Keratinocyte (primary cell): ENCODE results near the gene MEGF8. TPM values are rescaled to one million over a fixed set of nuclear protein-coding genes. Genes with fewer than 3 reads are reported as not detected.

ENCODE experiments used
- DNase-seq: peaks from one replicate; pipeline ENCODE4 v3.0.0-alpha.2; 2011; ENCODE audit warnings: low read depth, missing footprints, low spot score
- FAIRE-seq: peaks from 2 replicates; lab custom pipeline; 2011; peaks lifted over from hg19 to GRCh38; lab: Jason Lieb, UNC
- H2AFZ ChIP-seq: 2 replicates; pipeline ENCODE4 v1.6.0; 2012; ENCODE audit warnings: low read length, control low read depth, inconsistent platforms; ENCODE audit not compliant: control insufficient read depth
- H3K27ac ChIP-seq: 2 replicates; pipeline ENCODE4 v1.5.1; 2011; ENCODE audit warnings: low read length; ENCODE audit not compliant: control insufficient read depth, insufficient read depth
- H3K27me3 ChIP-seq: 3 replicates; pipeline ENCODE4 v1.6.0; 2011; ENCODE audit warnings: low read length; ENCODE audit not compliant: control insufficient read depth, insufficient read depth; ENCODE audit errors: extremely low read depth
- H3K36me3 ChIP-seq, 2 experiments: 2 replicates in 1 of 2; 3 replicates in 1 of 2; pipeline ENCODE4 v1.5.1; 2011; ENCODE audit warnings: low read length in 2 of 2, mild to moderate bottlenecking in 1 of 2; ENCODE audit not compliant: control insufficient read depth in 2 of 2, insufficient read depth in 2 of 2; ENCODE audit errors: extremely low read depth in 1 of 2
- H3K4me1 ChIP-seq: 3 replicates; pipeline ENCODE4 v1.5.1; 2011; ENCODE audit warnings: low read length; ENCODE audit not compliant: control insufficient read depth, insufficient read depth; ENCODE audit errors: extremely low read depth
- H3K4me2 ChIP-seq: 3 replicates; pipeline ENCODE4 v1.6.0; 2011; ENCODE audit warnings: low read depth, low read length; ENCODE audit not compliant: control insufficient read depth, insufficient read depth; ENCODE audit errors: extremely low read depth
- H3K4me3 ChIP-seq, 3 experiments: fragments of 200-600 bp in 1 of 3; sonication (generic) in 1 of 3; 2 replicates in 2 of 3; 3 replicates in 1 of 3; pipeline ENCODE4 v1.5.1; 2011 to 2016; ENCODE audit warnings: low read length in 3 of 3, mild to moderate bottlenecking in 3 of 3, control low read depth in 2 of 3, inconsistent platforms in 1 of 3, low read depth in 1 of 3, mixed read lengths in 1 of 3, mixed run types in 1 of 3, moderate library complexity in 1 of 3; ENCODE audit not compliant: control insufficient read depth in 2 of 3, insufficient read depth in 2 of 3; ENCODE audit errors: extremely low read depth in 1 of 3
- H3K79me2 ChIP-seq: 2 replicates; pipeline ENCODE4 v1.6.0; 2012; ENCODE audit warnings: low read length; ENCODE audit not compliant: control insufficient read depth, insufficient read depth
- H3K9ac ChIP-seq: 3 replicates; pipeline ENCODE4 v1.6.0; 2011; ENCODE audit warnings: low read length; ENCODE audit not compliant: control insufficient read depth, insufficient read depth; ENCODE audit errors: extremely low read depth
- H3K9me1 ChIP-seq: 3 replicates; pipeline ENCODE4 v1.6.0; 2011; ENCODE audit warnings: low read length; ENCODE audit not compliant: control insufficient read depth, insufficient read depth; ENCODE audit errors: extremely low read depth
- H3K9me3 ChIP-seq: 2 replicates; pipeline ENCODE4 v1.5.1; 2012; ENCODE audit warnings: low read depth, low read length; ENCODE audit not compliant: control insufficient read depth
- H4K20me1 ChIP-seq: 3 replicates; pipeline ENCODE4 v1.6.0; 2011; ENCODE audit warnings: low read length; ENCODE audit not compliant: control insufficient read depth, insufficient read depth; ENCODE audit errors: extremely low read depth
- EZH2 ChIP-seq: IDR thresholded peaks from one replicate; pipeline ENCODE4 v1.6.1; 2012; ENCODE audit warnings: inconsistent platforms, mild to moderate bottlenecking, low read length, moderate library complexity
- dilution Hi-C: fragments of 300-500 bp; cut with MboI; formaldehyde crosslinking; loops from one replicate; pipeline ENCODE4 v1.7.0; 2020; ENCODE audit warnings: low sequenced_read_pairs; ENCODE audit not compliant: extremely low pct_ligation_motif_present
- polyA plus RNA-seq, 5 experiments: library from polyadenylated mRNA; depleted of rRNA in 3 of 5; stranded (reverse) in 3 of 5; stranded (forward) in 1 of 5; unstranded in 1 of 5; fragments of >200 nt; gene quantifications; 1 replicate in 1 of 5; 2 replicates in 3 of 5; 3 replicates in 1 of 5; pipeline versions ENCODE4 v1.2.1 to v1.2.3, GENCODE V29; 2011 to 2012; ENCODE audit warnings: missing spikeins in 2 of 5, low read depth in 1 of 5, low replicate concordance in 1 of 5
- TF ChIP-seq, protein P1 (sequence below), 3 experiments: IDR thresholded peaks in 1 of 3; conservative IDR thresholded peaks in 1 of 3; optimal IDR thresholded peaks in 1 of 3; 2 replicates in 2 of 3; 3 replicates in 1 of 3; pipeline versions ENCODE3 to v1.5.1; 2011; ENCODE audit warnings: low read length in 3 of 3, mild to moderate bottlenecking in 3 of 3, moderate library complexity in 2 of 3, control low read depth in 1 of 3, inconsistent platforms in 1 of 3; ENCODE audit not compliant: insufficient read depth in 2 of 3; ENCODE audit errors: extremely low read depth in 1 of 3

The MEGF8 gene
- polyA plus RNA-seq, 1 donor (not counting 4 experiments of a cell fraction or from before 2014, with no cell fraction given), result 4.1 TPM

DNA sequence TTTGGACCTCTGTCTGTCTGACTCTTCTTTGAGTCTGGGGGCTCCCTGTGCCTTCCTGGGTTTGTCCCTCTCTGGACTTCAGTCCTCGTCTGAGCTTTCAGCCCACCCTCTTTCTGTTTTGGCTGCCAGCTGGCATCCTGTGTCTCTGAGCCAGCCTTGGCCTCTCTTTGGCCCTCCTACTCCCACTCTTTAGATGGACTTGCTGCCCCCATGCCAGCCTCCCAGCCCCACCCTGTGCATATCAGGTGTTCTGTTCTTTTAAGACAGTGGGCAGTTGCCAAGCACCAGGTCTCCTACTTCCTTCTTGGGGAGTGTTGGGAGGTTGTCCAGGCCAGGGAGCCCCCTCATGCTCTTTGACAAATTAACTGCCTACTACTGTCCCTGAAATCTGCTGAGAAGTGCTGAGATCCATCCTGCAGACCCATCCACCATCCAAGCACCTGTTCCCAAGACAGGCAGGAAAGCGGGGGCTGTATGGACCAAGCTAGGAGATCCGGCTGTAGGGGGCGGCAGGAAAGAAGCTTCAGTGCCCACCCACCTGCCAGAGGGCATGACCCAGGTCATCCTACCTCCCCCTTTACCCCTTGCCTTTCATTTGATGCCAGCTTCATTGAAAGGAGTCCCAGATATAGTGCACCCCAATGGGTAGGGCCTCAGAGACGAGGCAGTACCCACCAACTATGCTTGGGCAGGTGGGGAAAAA lies 46.8 kb upstream of the MEGF8 start:
- dilution Hi-C loops, result no loop called here
- peak overlapping the region; percentile 93 for H3K4me2 ChIP-seq

DNA sequence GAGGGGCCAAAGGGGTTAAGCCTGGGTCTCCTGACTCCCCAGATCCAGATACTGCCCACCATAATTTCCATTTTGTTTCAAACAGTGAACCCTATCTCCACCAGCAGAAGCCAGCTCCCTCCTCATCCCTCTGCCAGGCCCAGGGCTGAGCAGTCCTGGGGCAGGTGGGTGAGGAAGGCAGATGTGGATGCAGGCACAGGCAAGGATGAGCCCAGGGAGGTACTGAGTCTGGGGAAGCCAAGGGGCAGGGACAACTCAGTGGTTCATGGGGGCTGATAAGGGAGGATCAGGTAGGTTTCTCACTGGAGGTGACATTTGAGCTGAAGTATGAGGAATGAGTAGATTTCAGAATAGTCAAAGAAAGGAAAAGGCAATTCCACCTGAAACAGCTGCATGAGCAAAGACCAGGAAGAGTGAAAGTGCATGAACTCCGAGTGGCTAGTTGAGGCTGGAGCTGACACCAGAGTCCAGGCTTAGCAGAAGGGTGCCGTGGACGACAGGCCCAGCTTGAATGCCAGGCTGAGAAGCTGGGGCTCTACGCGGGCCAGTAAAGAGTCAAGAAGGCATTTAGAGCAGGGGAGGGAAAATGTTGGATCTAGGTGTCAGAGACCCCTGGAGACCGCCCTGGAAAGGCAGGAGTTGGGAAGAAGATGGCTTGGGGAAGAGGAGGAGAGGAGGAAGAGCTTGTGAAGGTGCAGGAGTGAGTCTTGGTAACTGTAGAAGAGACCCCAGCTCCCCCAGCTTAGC lies 46.1 kb upstream of the MEGF8 start:
- no peaks in the 10 kb centered on the region for H3K27me3 ChIP-seq
- H3K9me1 ChIP-seq, result peaks cover 5% of the 10 kb centered on the region
- peak; percentile 32 for FAIRE-seq
- TF ChIP-seq EZH2, result no peak
- TF ChIP-seq, protein P1, sequence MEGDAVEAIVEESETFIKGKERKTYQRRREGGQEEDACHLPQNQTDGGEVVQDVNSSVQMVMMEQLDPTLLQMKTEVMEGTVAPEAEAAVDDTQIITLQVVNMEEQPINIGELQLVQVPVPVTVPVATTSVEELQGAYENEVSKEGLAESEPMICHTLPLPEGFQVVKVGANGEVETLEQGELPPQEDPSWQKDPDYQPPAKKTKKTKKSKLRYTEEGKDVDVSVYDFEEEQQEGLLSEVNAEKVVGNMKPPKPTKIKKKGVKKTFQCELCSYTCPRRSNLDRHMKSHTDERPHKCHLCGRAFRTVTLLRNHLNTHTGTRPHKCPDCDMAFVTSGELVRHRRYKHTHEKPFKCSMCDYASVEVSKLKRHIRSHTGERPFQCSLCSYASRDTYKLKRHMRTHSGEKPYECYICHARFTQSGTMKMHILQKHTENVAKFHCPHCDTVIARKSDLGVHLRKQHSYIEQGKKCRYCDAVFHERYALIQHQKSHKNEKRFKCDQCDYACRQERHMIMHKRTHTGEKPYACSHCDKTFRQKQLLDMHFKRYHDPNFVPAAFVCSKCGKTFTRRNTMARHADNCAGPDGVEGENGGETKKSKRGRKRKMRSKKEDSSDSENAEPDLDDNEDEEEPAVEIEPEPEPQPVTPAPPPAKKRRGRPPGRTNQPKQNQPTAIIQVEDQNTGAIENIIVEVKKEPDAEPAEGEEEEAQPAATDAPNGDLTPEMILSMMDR (optimal IDR thresholded peaks at IDR 0.05 in 1 of 3, IDR thresholded peaks at IDR 0.05 in 1 of 3, conservative IDR thresholded peaks at IDR 0.05 in 1 of 3; ENCODE audit: extremely low read depth in 1 of 3, insufficient read depth in 2 of 3, low read length in 3 of 3), result no peak
- dilution Hi-C loops, result no loop called here
- peak overlapping the region; percentile 93 for H3K4me2 ChIP-seq
- peak overlapping the region; percentile 72 for H3K27ac ChIP-seq
- no peaks in the 10 kb centered on the region for H4K20me1 ChIP-seq
- peaks cover 72% of the 10 kb centered on the region for H3K4me1 ChIP-seq
- peak overlapping the region; percentile 56 to 83 (median 75) for H3K4me3 ChIP-seq
- no peak for DNase-seq
- H3K36me3 ChIP-seq, result peaks cover 9 to 30% of the 10 kb centered on the region in 2 experiments
- H3K9me3 ChIP-seq, result no peaks in the 10 kb centered on the region
- H2AFZ ChIP-seq, result no peak overlapping the region
- H3K9ac ChIP-seq, result peak overlapping the region; percentile 68
- H3K79me2 ChIP-seq, result peaks cover 35% of the 10 kb centered on the region

More for the DNA sequence above, 46.8 kb upstream of the MEGF8 start:
- H3K27me3 ChIP-seq, result no peaks in the 10 kb centered on the region
- peaks cover 72% of the 10 kb centered on the region for H3K4me1 ChIP-seq
- FAIRE-seq (no peak), DNase-seq (no peak)
- peak overlapping the region; percentile 68 for H3K9ac ChIP-seq
- H2AFZ ChIP-seq, result no peak overlapping the region
- H4K20me1 ChIP-seq, result no peaks in the 10 kb centered on the region
- TF ChIP-seq, protein P1 (optimal IDR thresholded peaks at IDR 0.05 in 1 of 3, IDR thresholded peaks at IDR 0.05 in 1 of 3, conservative IDR thresholded peaks at IDR 0.05 in 1 of 3; ENCODE audit: extremely low read depth in 1 of 3, insufficient read depth in 2 of 3, low read length in 3 of 3), result no peak
- no peak for TF ChIP-seq EZH2
- peaks cover 5% of the 10 kb centered on the region for H3K9me1 ChIP-seq
- peak overlapping the region; percentile 72 for H3K27ac ChIP-seq
- H3K36me3 ChIP-seq, result peaks cover 12 to 31% of the 10 kb centered on the region in 2 experiments
- H3K4me3 ChIP-seq, result peak overlapping the region in 2 of 3 experiments; percentile 49 to 75
- H3K9me3 ChIP-seq, result no peaks in the 10 kb centered on the region
- H3K79me2 ChIP-seq, result peaks cover 42% of the 10 kb centered on the region
